Ascending aorta (tissue), 2 donors: ENCODE data around the gene TMEM92. TPM values are rescaled to one million over a fixed set of nuclear protein-coding genes. Genes with fewer than 3 reads are reported as not detected.
"Not testable (repeated sequence)": the region's sequence is repeated elsewhere in the genome, so short reads cannot be mapped to it uniquely, and the experiment has no call there.

Source experiments
- DNase-seq, 2 donors: peaks; one replicate each; pipeline ENCODE4 v3.0.0-alpha.2; 2019; ENCODE audit warnings: low spot score in 2 of 2
- H3K27ac ChIP-seq, 2 donors: fragments of 200-600 bp; sonication (generic); one replicate each; pipeline ENCODE4 v1.5.1; 2016 to 2017; ENCODE audit warnings: mild to moderate bottlenecking in 1 of 2
- H3K27me3 ChIP-seq: fragments of 200-600 bp; sonication (generic); one replicate; pipeline ENCODE4 v1.5.1; 2017
- H3K36me3 ChIP-seq, 2 donors: fragments of 200-600 bp; sonication (generic); one replicate each; pipeline ENCODE4 v1.5.1; 2016
- H3K4me1 ChIP-seq, 2 donors: fragments of 200-600 bp; sonication (generic); one replicate each; pipeline ENCODE4 v1.5.1; 2016 to 2017; ENCODE audit warnings: mild to moderate bottlenecking in 1 of 2
- H3K4me3 ChIP-seq, 2 donors: fragments of 200-600 bp; sonication (generic); one replicate each; pipeline ENCODE4 v1.5.1; 2016 to 2017; ENCODE audit warnings: mild to moderate bottlenecking in 1 of 2
- H3K9me3 ChIP-seq, 2 donors: fragments of 200-600 bp; sonication (generic); one replicate each; pipeline ENCODE4 v1.5.1; 2016
- intact Hi-C: fragments of 100-400 bp; cut with DNase I; formaldehyde crosslinking; loops from one replicate; pipeline ENCODE4 v1.15.1; 2023
- total RNA-seq: library from RNA; depleted of rRNA; stranded (reverse); fragments of >200 nt; gene quantifications from one replicate; pipeline ENCODE4 v1.1.0, GENCODE V29; 2016
- TF ChIP-seq, protein P1 (sequence below), 3 experiments: fragments of 200-600 bp in 2 of 3; fragments of 450-650 bp in 1 of 3; sonication (generic) in 2 of 3; IDR thresholded peaks; one replicate each; pipeline ENCODE4 v1.5.1; 2016 to 2019; ENCODE audit warnings: antibody characterized with exemption in 3 of 3, mild to moderate bottlenecking in 1 of 3, moderate library complexity in 1 of 3

TMEM92 gene
- total RNA-seq, 1 donor from 2014 or later: not detected

DNA sequence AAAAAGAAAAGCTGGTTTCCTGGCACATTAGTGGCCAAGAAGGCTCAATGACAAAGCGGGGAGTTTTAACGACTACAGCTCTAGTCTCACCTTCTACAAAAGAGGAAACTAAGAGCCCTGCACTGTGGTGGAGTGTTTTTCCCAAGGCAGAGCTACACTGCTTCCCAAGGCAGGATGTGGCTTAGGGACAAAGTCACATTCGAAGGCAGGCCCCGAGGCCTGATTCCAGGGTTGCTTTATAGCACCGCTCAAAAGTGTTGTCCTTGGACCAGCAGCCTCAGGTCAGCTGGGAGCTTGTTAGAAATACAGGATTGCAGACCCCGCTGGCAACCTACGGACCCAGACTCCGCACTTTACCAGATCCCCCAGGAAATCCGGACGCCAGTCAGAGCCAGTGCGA is 23.8 kb downstream of the TMEM92 start:
- no peak for DNase-seq
- H3K4me1 ChIP-seq: no peaks in the 10 kb centered on the region
- H3K4me3 ChIP-seq: no peak overlapping the region
- no peak overlapping the region for H3K27ac ChIP-seq
- TF ChIP-seq, protein P1, sequence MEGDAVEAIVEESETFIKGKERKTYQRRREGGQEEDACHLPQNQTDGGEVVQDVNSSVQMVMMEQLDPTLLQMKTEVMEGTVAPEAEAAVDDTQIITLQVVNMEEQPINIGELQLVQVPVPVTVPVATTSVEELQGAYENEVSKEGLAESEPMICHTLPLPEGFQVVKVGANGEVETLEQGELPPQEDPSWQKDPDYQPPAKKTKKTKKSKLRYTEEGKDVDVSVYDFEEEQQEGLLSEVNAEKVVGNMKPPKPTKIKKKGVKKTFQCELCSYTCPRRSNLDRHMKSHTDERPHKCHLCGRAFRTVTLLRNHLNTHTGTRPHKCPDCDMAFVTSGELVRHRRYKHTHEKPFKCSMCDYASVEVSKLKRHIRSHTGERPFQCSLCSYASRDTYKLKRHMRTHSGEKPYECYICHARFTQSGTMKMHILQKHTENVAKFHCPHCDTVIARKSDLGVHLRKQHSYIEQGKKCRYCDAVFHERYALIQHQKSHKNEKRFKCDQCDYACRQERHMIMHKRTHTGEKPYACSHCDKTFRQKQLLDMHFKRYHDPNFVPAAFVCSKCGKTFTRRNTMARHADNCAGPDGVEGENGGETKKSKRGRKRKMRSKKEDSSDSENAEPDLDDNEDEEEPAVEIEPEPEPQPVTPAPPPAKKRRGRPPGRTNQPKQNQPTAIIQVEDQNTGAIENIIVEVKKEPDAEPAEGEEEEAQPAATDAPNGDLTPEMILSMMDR (IDR thresholded peaks at IDR 0.05): no peak
- no peaks in the 10 kb centered on the region for H3K36me3 ChIP-seq
- intact Hi-C loops: loop anchor here (5.0 kb wide), 2 partner anchors 181 to 271 kb away; no protein-coding TSS in a partner anchor
- no peaks in the 10 kb centered on the region for H3K9me3 ChIP-seq
- H3K27me3 ChIP-seq: no peaks in the 10 kb centered on the region

- Histone ChIP-seq H3K4me1 (peaks cover 0 to 2% of the 10 kb centered on the region in 2 donors), H3K27me3 (no peaks in the 10 kb centered on the region), H3K27ac (no peak overlapping the region), H3K9me3 (no peaks in the 10 kb centered on the region), H3K36me3 (no peaks in the 10 kb centered on the region), H3K4me3 (no peak overlapping the region)
- no peak for DNase-seq
- TF ChIP-seq, protein P1 (IDR thresholded peaks at IDR 0.05): no peak
- intact Hi-C loops: loop anchor here (5.0 kb wide), 2 partner anchors 182 to 272 kb away; no protein-coding TSS in a partner anchor
Measured at GRCh38 chr17:50299776-50300175, 25.5 kb downstream of the TMEM92 start.

GRCh38 chr17:50300824-50301223 is 26.6 kb downstream of the TMEM92 start:
- H3K9me3 ChIP-seq, H3K4me1 ChIP-seq, H3K27ac ChIP-seq, intact Hi-C loops, H3K36me3 ChIP-seq, H3K27me3 ChIP-seq, DNase-seq, H3K4me3 ChIP-seq: not testable (repeated sequence)

DNA sequence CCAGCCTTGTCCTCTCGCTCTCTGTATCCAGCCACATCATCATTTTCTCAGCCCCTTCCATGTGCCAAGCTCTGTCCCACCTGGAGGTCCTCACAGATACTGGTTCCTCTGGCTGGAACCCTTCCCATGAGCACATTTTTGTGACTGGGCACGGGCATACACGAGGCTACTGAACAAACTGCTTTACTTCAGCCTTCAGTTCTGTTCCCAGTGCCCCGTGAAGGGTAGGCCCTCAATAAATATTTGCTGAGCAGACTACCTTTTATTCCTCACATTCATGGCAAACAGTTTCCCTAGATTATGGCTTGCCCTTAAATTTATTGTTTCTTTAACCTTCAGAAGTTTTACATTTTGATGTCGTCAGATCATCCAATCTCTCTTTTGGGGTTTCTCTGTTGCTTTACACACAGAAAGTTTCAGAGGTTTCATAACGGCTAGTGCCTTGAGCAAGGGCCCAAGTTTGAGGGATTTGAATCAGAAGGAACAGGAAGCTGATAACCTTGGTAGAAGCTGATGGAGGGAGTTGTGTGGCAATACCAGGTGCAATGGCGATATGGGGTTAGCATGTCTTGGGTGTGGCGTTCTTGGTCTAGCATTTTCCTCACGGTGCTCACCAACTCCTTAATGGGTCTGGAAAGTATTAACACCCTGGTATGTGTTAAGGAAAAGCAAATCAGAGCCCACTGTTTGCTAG is 27.8 kb downstream of the TMEM92 start:
- DNase-seq: no peak
- intact Hi-C loops: no loop called here
- Histone ChIP-seq H3K4me1 (peaks cover 0 to 10% of the 10 kb centered on the region in 2 donors), H3K27ac (no peak overlapping the region), H3K27me3 (no peaks in the 10 kb centered on the region), H3K9me3 (no peaks in the 10 kb centered on the region), H3K4me3 (no peak overlapping the region), H3K36me3 (no peaks in the 10 kb centered on the region)
- TF ChIP-seq, protein P1 (IDR thresholded peaks at IDR 0.05): no peak

- no peak overlapping the region for H3K4me3 ChIP-seq
- no peak for DNase-seq
- peaks cover 0 to 10% of the 10 kb centered on the region in 2 donors for H3K4me1 ChIP-seq
- no peak overlapping the region for H3K27ac ChIP-seq
- TF ChIP-seq, protein P1 (IDR thresholded peaks at IDR 0.05): no peak
- intact Hi-C loops: no loop called here
- H3K27me3 ChIP-seq: no peaks in the 10 kb centered on the region
- H3K36me3 ChIP-seq: no peaks in the 10 kb centered on the region
- H3K9me3 ChIP-seq: no peaks in the 10 kb centered on the region
Measured at GRCh38 chr17:50303051-50303450, 28.8 kb downstream of the TMEM92 start.

DNA sequence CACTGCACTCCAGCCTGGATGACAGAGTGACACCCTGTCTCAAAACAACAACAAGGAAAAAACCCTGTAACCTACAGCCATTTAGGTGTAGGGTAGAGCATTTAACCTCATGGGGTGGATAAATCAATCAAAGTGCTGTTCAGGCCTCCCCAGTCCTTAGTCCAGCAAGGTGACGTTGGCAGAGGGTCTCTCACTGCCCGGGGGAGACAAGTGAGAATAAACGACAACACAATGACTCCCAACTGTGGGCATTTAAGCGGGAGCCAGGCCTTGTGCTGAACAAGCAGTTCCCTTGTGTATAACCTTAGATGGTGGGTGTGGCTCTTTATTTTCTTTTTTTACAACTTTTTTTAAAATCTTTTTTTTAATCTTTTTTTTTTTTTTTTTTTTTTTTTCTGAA is 29.3 kb downstream of the TMEM92 start:
- Histone ChIP-seq H3K27me3 (no peaks in the 10 kb centered on the region), H3K4me3 (no peak overlapping the region), H3K9me3 (no peaks in the 10 kb centered on the region), H3K36me3 (no peaks in the 10 kb centered on the region), H3K27ac (no peak overlapping the region), H3K4me1 (peaks cover 0 to 10% of the 10 kb centered on the region in 2 donors)
- TF ChIP-seq, protein P1 (IDR thresholded peaks at IDR 0.05): no peak
- intact Hi-C loops: no loop called here
- DNase-seq: no peak
